HG02798 (cell line): ENCODE measurements around the gene GUCA2B.

ENCODE experiments used
- ATAC-seq: cut with Tn5 transposase; IDR thresholded peaks from one replicate; pipeline ENCODE4 v1.9.1; 2021; ENCODE audit warnings: mild to moderate bottlenecking; ENCODE audit not compliant: unreplicated experiment, poor library complexity

GUCA2B gene

GRCh38 chr1:42165511-42166210, 12.5 kb downstream of the GUCA2B start:
- no peak for ATAC-seq

DNA sequence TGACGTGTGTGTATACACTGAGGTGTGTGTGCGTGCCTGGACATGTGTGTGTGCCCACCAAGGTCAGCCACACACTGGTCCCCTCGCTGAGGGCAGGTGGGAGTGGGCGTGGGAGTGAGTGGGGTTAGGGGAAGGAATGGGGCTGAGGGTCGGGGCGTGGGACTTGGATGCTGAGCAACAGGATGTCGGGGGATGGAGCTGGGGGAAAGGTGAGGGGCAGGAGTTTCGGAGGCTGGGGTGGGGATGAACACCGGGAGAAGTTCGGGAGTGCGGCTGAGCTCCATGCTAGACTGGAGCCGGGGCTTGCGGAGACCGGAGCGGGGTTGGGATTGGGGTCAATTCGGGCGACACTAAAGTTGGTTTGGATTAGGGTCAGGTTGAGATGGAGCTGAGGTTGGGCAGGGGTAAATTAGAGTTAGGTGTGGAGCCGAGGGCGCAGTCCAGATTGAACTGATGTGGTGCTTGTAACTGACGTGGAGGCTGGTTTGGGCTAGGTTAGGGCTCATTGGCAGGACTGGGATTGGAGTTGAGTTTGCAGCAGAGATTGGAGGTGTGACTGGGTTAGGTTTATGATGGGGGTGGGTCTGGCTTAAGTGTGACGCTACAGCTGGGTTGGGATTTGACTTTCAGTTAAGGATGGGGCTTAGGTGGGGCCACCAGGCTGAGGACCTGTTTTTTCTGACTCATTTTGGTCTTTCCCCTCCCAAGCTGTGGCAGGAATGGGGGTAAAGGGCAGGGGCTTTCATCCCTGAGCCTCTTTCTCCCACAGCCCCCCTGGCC, 14.6 kb downstream of the GUCA2B start:
- ATAC-seq, result no peak

- ATAC-seq, result no peak
Observed at GRCh38 chr1:42168391-42168670, 15.1 kb downstream of the GUCA2B start.

- no peak for ATAC-seq
Observed at GRCh38 chr1:42168763-42169162, 15.6 kb downstream of the GUCA2B start.

DNA sequence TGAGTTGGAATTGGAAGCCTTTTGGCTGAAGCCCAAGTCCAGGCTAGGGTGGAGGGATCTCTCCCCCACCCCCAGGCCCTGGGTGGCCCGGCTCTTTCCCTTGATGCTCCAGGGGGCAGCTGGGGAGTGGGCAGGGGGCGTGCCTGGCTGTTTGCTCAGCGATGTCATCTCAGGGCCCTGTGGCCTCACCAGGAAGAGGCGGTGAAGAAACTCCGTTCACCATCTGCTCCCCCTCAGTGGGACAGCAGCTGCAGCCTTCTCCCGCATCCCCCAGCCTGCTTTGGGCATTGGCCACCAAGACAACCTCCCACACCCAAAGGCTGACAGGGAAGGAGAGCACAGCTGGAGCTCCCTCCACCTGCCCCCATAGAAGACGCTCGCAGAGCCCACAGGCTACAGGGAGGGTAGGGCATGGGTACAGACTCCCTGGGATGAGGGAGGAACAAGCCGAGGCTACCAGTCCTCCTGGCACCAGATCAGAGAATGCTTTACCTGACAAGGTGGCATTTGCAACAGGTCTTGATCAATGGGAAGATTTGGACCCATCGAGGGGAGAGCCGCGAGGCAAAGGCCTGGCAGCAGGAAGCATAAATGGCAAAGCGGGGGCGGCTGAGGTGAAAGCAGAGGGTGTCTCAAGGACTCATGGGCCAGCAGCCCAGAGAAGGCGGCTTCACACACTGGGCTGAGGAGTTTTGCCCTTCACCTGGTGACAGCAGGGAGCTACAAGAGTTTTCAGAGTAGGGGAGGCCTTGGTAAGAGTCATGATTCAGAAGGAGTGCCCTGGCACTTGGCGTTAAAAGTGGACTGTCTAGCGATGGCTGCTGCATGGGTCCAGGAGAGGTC, 17.8 kb downstream of the GUCA2B start:
- no peak for ATAC-seq

DNA sequence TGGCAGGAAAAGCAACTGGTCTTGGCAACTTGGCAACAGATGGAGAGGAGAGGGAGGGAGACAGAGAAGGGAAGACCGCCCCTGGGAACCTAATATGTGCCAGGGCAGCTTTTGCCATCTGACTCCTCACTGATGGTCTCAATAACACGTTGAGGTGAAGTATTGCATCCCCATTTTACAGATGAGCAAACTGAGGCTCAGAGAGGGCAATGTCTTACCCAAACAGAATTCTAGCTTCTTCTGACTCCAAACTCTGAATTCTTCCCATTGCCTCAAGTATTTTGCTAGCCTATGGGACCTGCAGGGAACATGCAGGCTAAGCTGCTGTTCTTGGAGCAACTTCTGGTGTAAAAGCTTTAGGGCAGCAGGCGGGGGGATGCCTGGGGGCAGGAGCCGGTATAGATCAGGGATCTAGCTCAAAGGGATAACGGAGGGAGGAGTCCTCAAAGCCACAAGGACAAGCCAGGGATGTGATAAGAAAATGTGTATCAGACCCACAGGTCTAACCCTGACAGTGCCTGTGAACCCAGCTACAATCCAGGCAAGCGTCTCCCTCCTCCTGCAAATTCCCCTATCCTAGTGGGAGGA, 18.6 kb downstream of the GUCA2B start:
- no peak for ATAC-seq

GRCh38 chr1:42172381-42173133, 19.3 kb downstream of the GUCA2B start:
- no peak for ATAC-seq

DNA sequence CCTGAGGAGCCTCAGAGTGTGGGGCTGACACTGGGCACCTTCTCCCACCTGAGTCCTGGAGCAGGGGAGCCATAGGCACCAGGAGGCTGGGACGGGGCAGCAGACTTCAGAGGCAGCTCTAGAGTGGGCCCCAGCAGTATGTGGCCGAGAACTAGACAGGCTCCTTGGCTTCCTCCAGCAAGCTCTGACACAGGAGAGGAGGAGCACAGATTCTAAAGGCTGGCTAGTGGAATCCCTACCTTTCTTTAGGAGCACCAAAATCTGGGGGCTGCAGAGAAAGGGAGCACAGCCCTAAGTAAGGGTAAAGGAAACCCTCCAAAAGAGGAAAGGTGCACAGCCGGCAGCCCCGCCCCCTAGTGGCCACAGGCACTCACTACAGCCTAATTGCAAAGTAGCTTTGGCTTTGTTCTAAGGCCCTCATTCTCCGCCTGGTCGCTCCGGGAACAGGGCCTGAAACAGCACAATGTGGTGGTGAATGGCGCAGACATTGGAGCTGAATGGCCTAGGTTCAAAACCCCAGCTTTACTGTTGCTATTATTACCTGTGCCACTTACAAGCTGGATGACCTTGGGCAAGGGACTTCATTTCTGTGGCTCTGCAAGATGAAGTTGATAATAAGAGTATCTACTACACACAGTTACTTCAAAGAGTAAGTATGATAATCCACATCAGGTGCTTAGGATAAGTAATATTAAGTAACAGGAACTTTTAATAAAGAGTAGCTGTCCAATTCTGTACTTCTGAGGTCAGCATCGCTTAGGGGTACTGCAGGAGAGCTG, 20.1 kb downstream of the GUCA2B start:
- no peak for ATAC-seq

- no peak for ATAC-seq
Observed at GRCh38 chr1:42173961-42174735, 20.9 kb downstream of the GUCA2B start.

DNA sequence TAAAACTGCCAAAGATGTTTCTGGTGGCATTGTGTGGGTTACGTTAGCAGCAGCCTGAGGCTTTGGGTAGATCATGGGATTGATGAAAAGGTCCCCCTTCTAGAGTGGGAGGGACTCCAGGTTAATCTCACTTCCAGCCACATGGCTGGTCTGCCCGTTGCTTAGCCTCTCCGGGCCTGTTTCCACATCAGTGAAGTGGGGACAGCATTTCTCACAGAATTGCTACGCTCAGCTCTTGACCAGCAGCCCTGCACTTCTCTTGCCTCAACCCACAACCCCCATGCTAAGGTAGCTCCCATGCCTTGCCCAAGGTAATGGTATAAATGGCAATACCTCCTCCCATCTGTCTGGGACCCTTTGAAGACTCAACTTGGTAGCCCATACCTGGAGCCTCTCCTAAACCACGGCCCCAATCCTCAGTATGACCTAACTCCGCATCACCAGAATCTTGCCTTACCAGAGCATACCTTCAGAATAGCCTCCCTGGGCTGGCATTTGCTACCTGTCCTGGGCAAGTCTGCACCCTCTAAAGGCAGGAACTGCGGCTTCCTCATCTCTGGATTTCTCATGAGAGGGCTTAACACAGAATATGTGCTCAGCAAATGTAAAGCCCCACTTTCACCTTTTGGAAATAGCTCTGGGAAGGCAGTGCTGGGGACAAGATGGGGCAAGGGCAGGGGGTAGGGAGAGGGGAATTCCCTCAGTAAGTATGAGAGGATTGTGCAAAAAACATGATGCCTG, 22.3 kb downstream of the GUCA2B start:
- no peak for ATAC-seq

DNA sequence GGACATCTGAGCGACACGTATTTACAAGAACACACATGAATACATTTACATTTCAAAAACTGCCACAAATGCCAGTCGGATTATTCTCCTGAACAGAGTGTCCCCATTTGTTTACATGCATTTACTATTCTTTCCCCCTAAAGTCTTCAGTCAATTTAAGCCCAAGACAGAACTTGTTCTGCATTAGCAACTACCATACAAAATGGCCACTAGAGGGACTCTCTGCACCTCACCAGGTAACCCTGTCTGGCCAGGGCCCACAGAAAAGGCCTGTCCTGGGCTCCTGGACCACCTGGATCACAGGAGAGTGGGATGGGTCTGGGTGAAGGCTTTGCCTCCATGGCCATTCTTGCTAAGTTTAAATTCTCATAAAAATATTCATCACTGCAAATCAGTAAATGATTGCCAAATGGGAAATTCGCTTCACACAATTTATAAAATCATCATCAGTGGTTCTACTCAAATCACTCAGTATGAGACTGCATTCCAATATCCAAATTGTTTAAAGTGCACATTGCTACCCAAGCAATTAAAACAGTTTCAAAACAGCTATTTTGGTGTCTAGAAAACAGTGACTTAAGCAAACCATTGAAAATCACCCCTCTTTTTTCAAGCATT, 23.8 kb downstream of the GUCA2B start:
- ATAC-seq, result no peak

DNA sequence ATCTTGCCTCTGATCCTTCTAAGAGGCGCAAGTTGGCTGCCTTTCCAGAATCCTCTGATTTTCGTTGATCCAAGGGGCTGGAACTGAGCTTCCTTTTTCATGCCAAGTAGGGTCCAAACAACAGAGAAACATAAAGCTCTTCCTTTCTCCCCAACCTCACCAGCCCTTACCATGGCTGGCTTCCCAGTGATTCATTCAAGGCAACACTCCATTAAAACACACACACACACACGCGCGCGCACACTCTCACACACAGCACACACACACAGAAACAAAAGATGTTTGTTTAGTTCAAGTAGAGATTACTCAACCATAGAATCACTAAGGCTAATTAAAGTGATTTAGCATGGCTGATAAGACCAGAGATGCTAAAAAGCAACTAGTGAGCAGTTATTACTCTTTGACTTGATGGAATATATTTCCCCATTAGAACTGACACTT, 24.4 kb downstream of the GUCA2B start:
- no peak for ATAC-seq

DNA sequence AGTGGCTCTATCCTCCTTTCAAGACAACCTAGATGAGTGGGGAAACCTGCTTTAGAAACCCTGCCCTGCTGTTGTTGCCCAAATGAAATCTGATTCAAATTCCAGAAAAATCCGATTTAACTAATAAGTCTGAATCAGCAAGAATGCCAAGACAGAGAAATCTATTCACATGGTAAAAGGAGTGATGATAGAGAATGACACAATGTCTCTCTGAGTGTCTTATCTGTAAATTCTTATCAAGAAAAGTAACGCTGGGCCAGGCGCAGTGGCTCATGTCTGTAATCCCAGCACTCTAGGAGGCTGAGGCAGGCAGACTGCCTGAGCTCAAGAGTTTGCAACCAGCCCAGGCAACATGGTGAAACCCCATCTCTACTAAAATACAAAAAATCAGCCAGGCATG, 25.0 kb downstream of the GUCA2B start:
- ATAC-seq, result no peak

- ATAC-seq, result no peak
Observed at GRCh38 chr1:42179275-42179674, 26.1 kb downstream of the GUCA2B start.

- ATAC-seq, result no peak
Observed at GRCh38 chr1:42179900-42180329, 26.7 kb downstream of the GUCA2B start.

- no peak for ATAC-seq
Observed at GRCh38 chr1:42181687-42182086, 28.5 kb downstream of the GUCA2B start.

DNA sequence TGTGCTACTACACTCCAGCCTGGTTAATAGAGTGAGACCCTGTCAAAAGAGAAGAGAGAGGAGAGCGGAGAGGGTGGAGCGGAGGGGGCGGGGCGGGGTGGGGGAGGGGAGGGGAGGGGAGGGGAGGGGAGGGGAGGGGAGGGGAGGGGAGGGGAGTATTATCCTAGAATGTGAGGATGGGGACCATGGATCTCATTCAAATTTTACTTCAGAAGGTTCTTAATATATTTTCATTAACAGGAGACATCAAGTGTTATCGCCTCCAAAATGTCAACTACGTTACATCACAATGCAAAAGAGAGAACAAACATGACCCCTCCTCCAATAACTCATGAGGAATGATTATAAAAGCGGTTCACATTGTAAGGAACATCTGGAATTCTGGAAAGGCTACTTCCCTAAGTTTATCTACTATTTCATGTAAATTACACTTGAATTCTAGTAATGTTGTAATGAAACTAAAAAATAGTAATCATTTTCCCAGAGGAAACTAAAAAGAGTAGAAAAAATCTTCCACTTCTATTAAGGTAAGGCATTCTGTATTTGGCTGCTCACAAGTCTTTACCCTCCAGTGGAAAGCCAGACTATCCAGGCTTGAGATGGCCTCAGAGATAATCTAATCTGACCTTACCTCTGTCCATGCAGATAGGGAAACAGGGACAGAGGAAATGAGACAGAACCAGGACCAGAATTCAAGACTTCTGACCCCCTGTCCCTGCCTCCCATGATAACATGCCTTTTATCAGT, 30.2 kb downstream of the GUCA2B start:
- no peak for ATAC-seq
